Body of pancreas (tissue), 4 donors: Measurements from ENCODE around the gene SP100.

Experiments used
- POLR2A ChIP-seq, 3 donors: fragments of 450-650 bp; IDR thresholded peaks; one replicate each; pipeline ENCODE4 v1.6.1; 2016; ENCODE audit warnings: antibody characterized with exemption in 3 of 3, mild to moderate bottlenecking in 2 of 3
- TF ChIP-seq, protein P1 (sequence below), 7 experiments: fragments of 450-650 bp in 4 of 7; fragments of 200-600 bp in 3 of 7; sonication (generic) in 3 of 7; IDR thresholded peaks; one replicate each; pipeline ENCODE4 v1.5.1; 2016 to 2019; ENCODE audit warnings: antibody characterized with exemption in 7 of 7

DNA sequence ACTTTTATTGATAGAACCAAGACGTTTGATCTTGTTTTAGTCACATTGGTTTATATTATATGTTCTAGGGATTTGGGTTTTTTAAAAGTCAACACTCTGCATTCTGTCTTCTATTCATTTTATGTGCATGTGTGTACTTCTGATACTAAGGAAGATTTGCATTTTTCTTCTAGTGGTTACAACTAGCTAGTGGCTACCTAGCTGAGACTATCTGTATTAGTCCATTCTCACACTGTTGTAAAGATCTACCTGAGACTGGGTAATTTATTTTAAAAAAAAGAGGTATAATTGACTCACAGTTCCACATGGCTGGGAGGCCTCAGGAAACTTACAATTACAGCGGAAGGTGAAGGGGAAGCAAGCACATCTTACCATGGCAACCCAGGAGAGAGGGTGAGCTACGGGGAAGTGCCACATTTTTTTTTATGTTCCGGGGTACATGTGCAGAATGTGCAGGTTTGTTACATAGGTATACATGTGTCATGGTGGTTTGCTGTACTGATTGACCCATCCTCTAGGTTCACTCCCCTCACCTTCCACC, 69.9 kb downstream of the SP100 start:
- TF ChIP-seq POLR2A (IDR thresholded peaks at IDR 0.05) = no peak
- TF ChIP-seq, protein P1, sequence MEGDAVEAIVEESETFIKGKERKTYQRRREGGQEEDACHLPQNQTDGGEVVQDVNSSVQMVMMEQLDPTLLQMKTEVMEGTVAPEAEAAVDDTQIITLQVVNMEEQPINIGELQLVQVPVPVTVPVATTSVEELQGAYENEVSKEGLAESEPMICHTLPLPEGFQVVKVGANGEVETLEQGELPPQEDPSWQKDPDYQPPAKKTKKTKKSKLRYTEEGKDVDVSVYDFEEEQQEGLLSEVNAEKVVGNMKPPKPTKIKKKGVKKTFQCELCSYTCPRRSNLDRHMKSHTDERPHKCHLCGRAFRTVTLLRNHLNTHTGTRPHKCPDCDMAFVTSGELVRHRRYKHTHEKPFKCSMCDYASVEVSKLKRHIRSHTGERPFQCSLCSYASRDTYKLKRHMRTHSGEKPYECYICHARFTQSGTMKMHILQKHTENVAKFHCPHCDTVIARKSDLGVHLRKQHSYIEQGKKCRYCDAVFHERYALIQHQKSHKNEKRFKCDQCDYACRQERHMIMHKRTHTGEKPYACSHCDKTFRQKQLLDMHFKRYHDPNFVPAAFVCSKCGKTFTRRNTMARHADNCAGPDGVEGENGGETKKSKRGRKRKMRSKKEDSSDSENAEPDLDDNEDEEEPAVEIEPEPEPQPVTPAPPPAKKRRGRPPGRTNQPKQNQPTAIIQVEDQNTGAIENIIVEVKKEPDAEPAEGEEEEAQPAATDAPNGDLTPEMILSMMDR (IDR thresholded peaks at IDR 0.05) = no peak
